Measurements from ENCODE around the gene FOXP4.
"Not testable (repeated sequence)": the region's sequence is repeated elsewhere in the genome, so short reads cannot be mapped to it uniquely, and the experiment has no call there.

FOXP4 gene

GRCh38 chr6:41599015-41599851 lies 53.1 kb downstream of the FOXP4 start:
- DNase-seq (ENCODE audit: low spot score), result no peak

- no peak for DNase-seq (ENCODE audit: low spot score)
Measured at GRCh38 chr6:41599852-41600445, 53.8 kb downstream of the FOXP4 start.

GRCh38 chr6:41600499-41601247 lies 54.5 kb downstream of the FOXP4 start:
- DNase-seq (ENCODE audit: low spot score), result no peak

- DNase-seq (ENCODE audit: low spot score), result no peak
Measured at GRCh38 chr6:41601248-41601549, 55.0 kb downstream of the FOXP4 start.

GRCh38 chr6:41602422-41602743 lies 56.2 kb downstream of the FOXP4 start:
- DNase-seq (ENCODE audit: low spot score), result no peak

GRCh38 chr6:41602864-41603608 lies 56.9 kb downstream of the FOXP4 start:
- DNase-seq (ENCODE audit: low spot score), result peak; percentile 82

GRCh38 chr6:41604006-41604405 lies 57.8 kb downstream of the FOXP4 start:
- DNase-seq (ENCODE audit: low spot score), result no peak

- DNase-seq (ENCODE audit: low spot score), result no peak
Measured at GRCh38 chr6:41605649-41606048, 59.5 kb downstream of the FOXP4 start.

- no peak for DNase-seq (ENCODE audit: low spot score)
Measured at GRCh38 chr6:41607036-41607435, 60.9 kb downstream of the FOXP4 start.

GRCh38 chr6:41607736-41608135 lies 61.6 kb downstream of the FOXP4 start:
- DNase-seq (ENCODE audit: low spot score), result no peak

GRCh38 chr6:41608443-41609151 lies 62.4 kb downstream of the FOXP4 start:
- DNase-seq (ENCODE audit: low spot score), result no peak

- no peak for DNase-seq (ENCODE audit: low spot score)
Measured at GRCh38 chr6:41614715-41615114, 68.5 kb downstream of the FOXP4 start.

GRCh38 chr6:41615311-41615710 lies 69.1 kb downstream of the FOXP4 start:
- DNase-seq (ENCODE audit: low spot score), result no peak

GRCh38 chr6:41618598-41618997 lies 72.4 kb downstream of the FOXP4 start:
- no peak for DNase-seq (ENCODE audit: low spot score)

- DNase-seq (ENCODE audit: low spot score), result not testable (repeated sequence)
Measured at GRCh38 chr6:41619193-41619592, 73.0 kb downstream of the FOXP4 start.

- no peak for DNase-seq (ENCODE audit: low spot score)
Measured at GRCh38 chr6:41621367-41621766, 75.2 kb downstream of the FOXP4 start.

GRCh38 chr6:41621802-41622201 lies 75.6 kb downstream of the FOXP4 start:
- DNase-seq (ENCODE audit: low spot score), result no peak

- DNase-seq (ENCODE audit: low spot score), result no peak
Measured at GRCh38 chr6:41622206-41622988, 76.2 kb downstream of the FOXP4 start.

GRCh38 chr6:41623330-41623729 lies 77.1 kb downstream of the FOXP4 start:
- DNase-seq (ENCODE audit: low spot score), result no peak

GRCh38 chr6:41624621-41625380 lies 78.6 kb downstream of the FOXP4 start:
- no peak for DNase-seq (ENCODE audit: low spot score)

All from germinal center (tissue), 1 donor.